AG09319 (cell line): ENCODE data around the gene HEPN1.

ENCODE experiments used
- DNase-seq: peaks from one replicate; pipeline ENCODE4 v3.0.0-alpha.2; 2010; ENCODE audit warnings: low read depth; ENCODE audit errors: extremely low read depth
- CTCF ChIP-seq: IDR thresholded peaks from 2 replicates; pipeline ENCODE4 v1.5.1; 2011; ENCODE audit warnings: low read depth, mild to moderate bottlenecking, inconsistent platforms, low read length, moderate library complexity

HEPN1 gene

GRCh38 chr11:124884869-124885479 is 34.1 kb upstream of the HEPN1 start:
- TF ChIP-seq CTCF: no peak
- DNase-seq: no peak

- no peak for TF ChIP-seq CTCF
- no peak for DNase-seq
These were observed 32.6 kb upstream of the HEPN1 start for GRCh38 chr11:124886476-124886875.

GRCh38 chr11:124886978-124887666 is 31.9 kb upstream of the HEPN1 start:
- TF ChIP-seq CTCF: no peak
- no peak for DNase-seq

- no peak for DNase-seq
- TF ChIP-seq CTCF: no peak
These were observed 31.4 kb upstream of the HEPN1 start for GRCh38 chr11:124887667-124888013.

- no peak for TF ChIP-seq CTCF
- DNase-seq: no peak
These were observed 29.6 kb upstream of the HEPN1 start for GRCh38 chr11:124889191-124890091.

GRCh38 chr11:124890151-124890550 is 28.9 kb upstream of the HEPN1 start:
- no peak for TF ChIP-seq CTCF
- no peak for DNase-seq
